ENCODE results near the gene ANAPC2. TPM values are rescaled to one million over a fixed set of nuclear protein-coding genes. Genes with fewer than 3 reads are reported as not detected.

The ANAPC2 gene
- total RNA-seq, 4 donors from 2014 or later = 24.8 to 99.8 (median 54.9) TPM

GRCh38 chr9:137168904-137169856 lies 19.2 kb downstream of the ANAPC2 start:
- Histone ChIP-seq H3K4me1 (peaks cover 48% of the 10 kb centered on the region), H3K27me3 (peaks cover 89% of the 10 kb centered on the region), H3K4me3 (peak overlapping the region; percentile 50), H3K27ac (peak overlapping the region; percentile 79), H3K9me3 (no peaks in the 10 kb centered on the region), H3K36me3 (no peaks in the 10 kb centered on the region)
- no peak for DNase-seq (ENCODE audit: low spot score in 2 of 2)
- TF ChIP-seq CTCF (IDR thresholded peaks at IDR 0.05) (no peak), POLR2AphosphoS5 (IDR thresholded peaks at IDR 0.05) (no peak), EP300 (IDR thresholded peaks at IDR 0.05) (no peak), POLR2A (IDR thresholded peaks at IDR 0.05) (no peak)
- WGBS = 0% methylated on average over 16 of the region's 124 CpGs

- no peak for DNase-seq (ENCODE audit: low spot score in 2 of 2)
- H3K9me3 ChIP-seq = no peaks in the 10 kb centered on the region
- TF ChIP-seq POLR2AphosphoS5 (IDR thresholded peaks at IDR 0.05) (no peak), EP300 (IDR thresholded peaks at IDR 0.05) (no peak), POLR2A (IDR thresholded peaks at IDR 0.05) (no peak), CTCF (IDR thresholded peaks at IDR 0.05) (no peak)
- H3K4me3 ChIP-seq = peak overlapping the region; percentile 50
- no CpG with 5 or more reads among the region's 36 CpGs for WGBS
- H3K36me3 ChIP-seq = no peaks in the 10 kb centered on the region
- peaks cover 43% of the 10 kb centered on the region for H3K4me1 ChIP-seq
- H3K27me3 ChIP-seq = peaks cover 95% of the 10 kb centered on the region
- peak overlapping the region; percentile 79 for H3K27ac ChIP-seq
Observed at GRCh38 chr9:137168573-137168903, 19.8 kb downstream of the ANAPC2 start.

GRCh38 chr9:137167747-137168572 lies 20.4 kb downstream of the ANAPC2 start:
- no peaks in the 10 kb centered on the region for H3K36me3 ChIP-seq
- H3K9me3 ChIP-seq = no peaks in the 10 kb centered on the region
- peak overlapping the region; percentile 50 for H3K4me3 ChIP-seq
- H3K27me3 ChIP-seq = peaks cover 100% of the 10 kb centered on the region
- TF ChIP-seq EP300 (IDR thresholded peaks at IDR 0.05) (no peak), POLR2AphosphoS5 (IDR thresholded peaks at IDR 0.05) (no peak), CTCF (IDR thresholded peaks at IDR 0.05) (no peak), POLR2A (IDR thresholded peaks at IDR 0.05) (no peak)
- H3K4me1 ChIP-seq = peaks cover 43% of the 10 kb centered on the region
- no peak for DNase-seq (ENCODE audit: low spot score in 2 of 2)
- WGBS = 16% methylated on average over 10 of the region's 57 CpGs
- H3K27ac ChIP-seq = peak overlapping the region; percentile 79

- no peak for DNase-seq (ENCODE audit: low spot score in 2 of 2)
- Histone ChIP-seq H3K4me1 (peaks cover 45% of the 10 kb centered on the region), H3K36me3 (no peaks in the 10 kb centered on the region), H3K27ac (peak overlapping the region; percentile 79), H3K9me3 (no peaks in the 10 kb centered on the region), H3K27me3 (peaks cover 100% of the 10 kb centered on the region), H3K4me3 (peak overlapping the region; percentile 50)
- no peak for TF ChIP-seq POLR2A (IDR thresholded peaks at IDR 0.05)
- WGBS = 29% methylated on average over 18 of the region's 44 CpGs
Observed at GRCh38 chr9:137167277-137167746, 21.0 kb downstream of the ANAPC2 start.

- no peaks in the 10 kb centered on the region for H3K9me3 ChIP-seq
- no peak overlapping the region for H3K27ac ChIP-seq
- no peaks in the 10 kb centered on the region for H3K36me3 ChIP-seq
- peak overlapping the region; percentile 50 for H3K4me3 ChIP-seq
- H3K27me3 ChIP-seq = peaks cover 100% of the 10 kb centered on the region
- H3K4me1 ChIP-seq = peaks cover 52% of the 10 kb centered on the region
- 66% methylated on average over 22 of the region's 22 CpGs for WGBS
- no peak for DNase-seq (ENCODE audit: low spot score in 2 of 2)
- no peak for TF ChIP-seq EP300 (IDR thresholded peaks at IDR 0.05)
- TF ChIP-seq POLR2A (IDR thresholded peaks at IDR 0.05) = no peak
- TF ChIP-seq CTCF (IDR thresholded peaks at IDR 0.05) = no peak
- TF ChIP-seq POLR2AphosphoS5 (IDR thresholded peaks at IDR 0.05) = no peak
Observed at GRCh38 chr9:137166380-137167229, 21.8 kb downstream of the ANAPC2 start.

Measured in suprapubic skin (tissue), 4 donors.